ENCODE results near the gene SLC35E1. TPM values are rescaled to one million over a fixed set of nuclear protein-coding genes. Genes with fewer than 3 reads are reported as not detected.

SLC35E1 gene
- polyA plus RNA-seq, 1 of the 3 experiments (the other 2 are of a cell fraction) = 23.5 TPM

GRCh38 chr19:16564842-16565241, 7.4 kb downstream of the SLC35E1 start (continued):
- no peak for TF ChIP-seq IRF3 (IDR thresholded peaks at IDR 0.05; ENCODE audit: low read depth, low read length)
- no peak for TF ChIP-seq EP300 (IDR thresholded peaks at IDR 0.05; ENCODE audit: borderline replicate concordance in 1 of 2, low read depth in 1 of 2, low read length in 1 of 2)
- TF ChIP-seq, protein P1, sequence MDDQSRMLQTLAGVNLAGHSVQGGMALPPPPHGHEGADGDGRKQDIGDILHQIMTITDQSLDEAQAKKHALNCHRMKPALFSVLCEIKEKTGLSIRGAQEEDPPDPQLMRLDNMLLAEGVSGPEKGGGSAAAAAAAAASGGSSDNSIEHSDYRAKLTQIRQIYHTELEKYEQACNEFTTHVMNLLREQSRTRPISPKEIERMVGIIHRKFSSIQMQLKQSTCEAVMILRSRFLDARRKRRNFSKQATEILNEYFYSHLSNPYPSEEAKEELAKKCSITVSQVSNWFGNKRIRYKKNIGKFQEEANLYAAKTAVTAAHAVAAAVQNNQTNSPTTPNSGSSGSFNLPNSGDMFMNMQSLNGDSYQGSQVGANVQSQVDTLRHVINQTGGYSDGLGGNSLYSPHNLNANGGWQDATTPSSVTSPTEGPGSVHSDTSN (IDR thresholded peaks at IDR 0.05) = no peak
- TF ChIP-seq JUND (IDR thresholded peaks at IDR 0.05) = no peak
- no peak for TF ChIP-seq MAX (IDR thresholded peaks at IDR 0.05; ENCODE audit: low read depth)
- TF ChIP-seq SMC3 (IDR thresholded peaks at IDR 0.05; ENCODE audit: low read depth, low read length) = no peak
- no peak for TF ChIP-seq GATA2 (CRISPR knock-in tag; IDR thresholded peaks at IDR 0.05)
- TF ChIP-seq RXRA (IDR thresholded peaks at IDR 0.05; ENCODE audit: borderline replicate concordance, low read depth) = no peak

GRCh38 chr19:16562608-16563025, 9.6 kb downstream of the SLC35E1 start:
- no peaks in the 10 kb centered on the region for H3K9me2 ChIP-seq
- no peak for DNase-seq
- H3F3A ChIP-seq (replicated peaks; ENCODE audit: insufficient read depth) = no peaks in the 10 kb centered on the region
- no peaks in the 10 kb centered on the region for H3K9me3 ChIP-seq
- H3K9ac ChIP-seq = no peak overlapping the region
- H3K4me1 ChIP-seq (ENCODE audit: control insufficient read depth in 1 of 2, insufficient read depth in 2 of 2, low read depth in 1 of 2, low read length in 1 of 2) = no peaks in the 10 kb centered on the region
- no peak overlapping the region for H2AFZ ChIP-seq (ENCODE audit: low read depth)
- ChIA-PET POLR2A (interaction anchor here (0.7 kb wide), 1 partner anchor 9 kb away, joined by 3 read pairs; no protein-coding TSS in a partner anchor), CTCF (no interaction called here)
- peaks cover 41 to 45% of the 10 kb centered on the region in 2 experiments for H3K36me3 ChIP-seq (replicated peaks in 1 of 2; ENCODE audit: control insufficient read depth in 1 of 2, insufficient read depth in 2 of 2, low read length in 1 of 2)
- H4K20me1 ChIP-seq (ENCODE audit: insufficient read depth) = no peaks in the 10 kb centered on the region
- H3K27me3 ChIP-seq (ENCODE audit: insufficient read depth) = no peaks in the 10 kb centered on the region
- H3K4me3 ChIP-seq (ENCODE audit: low read depth in 2 of 2, low read length in 1 of 2) = no peak overlapping the region
- no peak overlapping the region for H3K27ac ChIP-seq (ENCODE audit: low read depth in 2 of 2, low read length in 1 of 2)
- no peak overlapping the region for H3K4me2 ChIP-seq
- TF ChIP-seq ZBTB33 (IDR thresholded peaks at IDR 0.05; ENCODE audit: borderline replicate concordance, low read depth) = no peak
- TF ChIP-seq, protein P1 (IDR thresholded peaks at IDR 0.05) = no peak
- TF ChIP-seq TAF1 (IDR thresholded peaks at IDR 0.05; ENCODE audit: borderline replicate concordance, low read depth, low read length) = no peak
- WGBS (ENCODE audit: low lambda C conversion rate) = 93% methylated on average over 6 of the region's 6 CpGs
- H3K79me2 ChIP-seq (ENCODE audit: insufficient read depth) = peaks cover 8% of the 10 kb centered on the region; the same call in 1 of the 2 replicates
